B cell (primary cell): ENCODE measurements around the gene RANBP3L.
"Not testable (repeated sequence)": the region's sequence is repeated elsewhere in the genome, so short reads cannot be mapped to it uniquely, and the experiment has no call there.

ENCODE experiments used
- CTCF ChIP-seq: fragments of 200-600 bp; IDR thresholded peaks from one replicate; pipeline ENCODE4 v1.8.0; 2022; ENCODE audit warnings: antibody characterized with exemption, mild to moderate bottlenecking
- EZH2 ChIP-seq: IDR thresholded peaks from 2 replicates; pipeline ENCODE4 v1.6.1; 2012; ENCODE audit warnings: borderline replicate concordance, low read depth, mild to moderate bottlenecking, moderate library complexity, low read length; ENCODE audit not compliant: insufficient read depth, poor library complexity, severe bottlenecking

DNA sequence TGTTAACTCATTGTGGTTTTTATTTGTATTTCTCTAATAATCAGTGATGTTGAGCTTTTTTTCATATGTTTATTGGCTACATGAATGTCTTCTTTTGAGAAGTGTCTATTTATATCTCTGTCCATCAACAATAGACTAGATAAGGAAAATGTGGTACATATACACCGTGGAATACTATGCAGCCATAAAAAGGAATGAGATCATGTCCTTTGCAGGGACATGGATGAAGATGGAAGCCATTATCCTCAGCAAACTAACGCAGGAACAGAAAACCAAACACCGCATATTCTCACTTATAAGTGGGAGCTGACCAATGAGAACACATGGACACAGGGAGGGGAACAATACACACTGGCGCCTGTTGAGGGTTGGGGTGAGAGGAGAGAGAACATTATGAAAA is 40.0 kb upstream of the RANBP3L start:
- not testable (repeated sequence) for TF ChIP-seq CTCF, EZH2
